ENCODE measurements around the gene IRF9. TPM values are rescaled to one million over a fixed set of nuclear protein-coding genes. Genes with fewer than 3 reads are reported as not detected.

Gene IRF9, protein sequence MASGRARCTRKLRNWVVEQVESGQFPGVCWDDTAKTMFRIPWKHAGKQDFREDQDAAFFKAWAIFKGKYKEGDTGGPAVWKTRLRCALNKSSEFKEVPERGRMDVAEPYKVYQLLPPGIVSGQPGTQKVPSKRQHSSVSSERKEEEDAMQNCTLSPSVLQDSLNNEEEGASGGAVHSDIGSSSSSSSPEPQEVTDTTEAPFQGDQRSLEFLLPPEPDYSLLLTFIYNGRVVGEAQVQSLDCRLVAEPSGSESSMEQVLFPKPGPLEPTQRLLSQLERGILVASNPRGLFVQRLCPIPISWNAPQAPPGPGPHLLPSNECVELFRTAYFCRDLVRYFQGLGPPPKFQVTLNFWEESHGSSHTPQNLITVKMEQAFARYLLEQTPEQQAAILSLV
- 100 to 1,000 TPM; 285 to 286 TPM for total RNA-seq

GRCh38 chr14:24160850-24161804 is at the start of gene IRF9:
TSS of gene IRF9 (plus strand) at chr14:24161265. CDS start at chr14:24162145, 880 bp downstream.
- H3K27ac Mint-ChIP-seq: peak within 1 kb of the TSS; percentile 100
- DNase-seq: peak; percentile 98
- peaks cover 58% of the 10 kb centered on the region for H3K4me1 Mint-ChIP-seq
- H3K27me3 Mint-ChIP-seq: no peaks in the 10 kb centered on the region
- no peaks in the 10 kb centered on the region for H3K9me3 Mint-ChIP-seq
- H3K36me3 Mint-ChIP-seq (ENCODE audit: low read depth): peaks cover 85% of the 10 kb centered on the region
- CTCF ChIA-PET: interaction anchor here (0.7 to 6.2 kb wide), 41 partner anchors 9 to 265 kb away, joined by 3 to 69 read pairs (median 6); partner anchors contain the start of genes CARMIL3, CHMP4A, CIDEB and DCAF11
- peak within 1 kb of the TSS; percentile 93 for H3K4me3 Mint-ChIP-seq
- POLR2A ChIA-PET: interaction anchor here (1.1 to 3.4 kb wide), 6 partner anchors 14 to 81 kb away, joined by 4 to 25 read pairs (median 6); partner anchors contain the start of genes DCAF11, EMC9, NRL and PSME1

- POLR2A ChIA-PET: interaction anchor here (0.8 to 2.3 kb wide), 5 partner anchors 18 to 48 kb away, joined by 3 to 11 read pairs (median 5); partner anchors contain the start of genes EMC9, IRF9, PCK2 and PSME1
- Mint-ChIP-seq H3K9me3 (no peaks in the 10 kb centered on the region), H3K4me3 (peak overlapping the region; percentile 100), H3K4me1 (peaks cover 53% of the 10 kb centered on the region), H3K36me3 (ENCODE audit: low read depth) (peaks cover 33% of the 10 kb centered on the region), H3K27ac (peak overlapping the region; percentile 99), H3K27me3 (no peaks in the 10 kb centered on the region)
- CTCF ChIA-PET: interaction anchor here (0.5 to 2.7 kb wide), 6 partner anchors 19 to 246 kb away, joined by 3 to 23 read pairs (median 6); partner anchors contain the start of gene IRF9
- DNase-seq: no peak
Observed at GRCh38 chr14:24113379-24113800, 47.7 kb upstream of the IRF9 start.

DNA sequence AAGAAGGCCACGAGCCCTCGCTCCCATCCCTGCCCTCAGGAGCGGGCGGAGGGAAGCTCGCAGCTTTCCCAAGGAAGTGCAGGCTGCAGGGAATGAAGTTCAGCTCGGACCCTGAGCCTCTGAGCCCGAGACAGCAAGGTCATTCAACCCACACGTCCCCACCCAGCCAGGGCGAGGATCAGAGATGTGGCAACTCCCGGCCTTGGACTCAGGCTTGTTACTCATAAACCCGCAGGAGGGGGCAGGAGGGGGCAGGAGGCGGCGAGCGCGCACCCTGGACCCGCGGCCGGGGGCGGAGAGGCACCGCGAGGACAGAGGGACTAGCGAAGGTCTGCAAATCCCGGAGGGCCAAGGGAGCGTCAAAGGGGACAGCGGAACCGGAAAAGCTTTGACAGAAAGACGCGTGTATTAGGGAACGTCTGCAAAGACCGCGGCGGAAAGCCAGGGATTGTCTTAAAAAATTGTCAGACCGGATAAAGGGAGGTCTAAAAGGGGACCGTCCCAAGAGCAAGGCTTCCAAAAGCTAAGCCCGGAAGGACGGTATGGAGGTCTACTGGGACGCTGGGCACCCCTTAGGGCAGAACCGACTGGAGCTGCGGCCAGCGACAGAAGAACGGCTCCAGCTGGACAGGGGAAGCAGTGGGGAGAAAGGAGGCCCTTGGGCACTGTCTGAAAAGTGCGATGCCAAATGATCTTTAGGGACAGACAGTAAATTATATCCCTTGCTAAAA is 47.1 kb upstream of the IRF9 start:
- Mint-ChIP-seq H3K27me3 (no peaks in the 10 kb centered on the region), H3K4me1 (peaks cover 53% of the 10 kb centered on the region), H3K36me3 (ENCODE audit: low read depth) (peaks cover 39% of the 10 kb centered on the region), H3K4me3 (peak overlapping the region; percentile 100), H3K27ac (peak overlapping the region; percentile 99), H3K9me3 (no peaks in the 10 kb centered on the region)
- POLR2A ChIA-PET: interaction anchor here (0.5 to 2.3 kb wide), 11 partner anchors 19 to 129 kb away, joined by 3 to 11 read pairs (median 5); partner anchors contain the start of genes CHMP4A, EMC9, IRF9 and PCK2
- CTCF ChIA-PET: interaction anchor here (0.5 to 3.2 kb wide), 20 partner anchors 12 to 318 kb away, joined by 3 to 23 read pairs (median 6); partner anchors contain the start of genes DHRS4, EMC9, IPO4 and IRF9
- peak; percentile 89 for DNase-seq

DNA sequence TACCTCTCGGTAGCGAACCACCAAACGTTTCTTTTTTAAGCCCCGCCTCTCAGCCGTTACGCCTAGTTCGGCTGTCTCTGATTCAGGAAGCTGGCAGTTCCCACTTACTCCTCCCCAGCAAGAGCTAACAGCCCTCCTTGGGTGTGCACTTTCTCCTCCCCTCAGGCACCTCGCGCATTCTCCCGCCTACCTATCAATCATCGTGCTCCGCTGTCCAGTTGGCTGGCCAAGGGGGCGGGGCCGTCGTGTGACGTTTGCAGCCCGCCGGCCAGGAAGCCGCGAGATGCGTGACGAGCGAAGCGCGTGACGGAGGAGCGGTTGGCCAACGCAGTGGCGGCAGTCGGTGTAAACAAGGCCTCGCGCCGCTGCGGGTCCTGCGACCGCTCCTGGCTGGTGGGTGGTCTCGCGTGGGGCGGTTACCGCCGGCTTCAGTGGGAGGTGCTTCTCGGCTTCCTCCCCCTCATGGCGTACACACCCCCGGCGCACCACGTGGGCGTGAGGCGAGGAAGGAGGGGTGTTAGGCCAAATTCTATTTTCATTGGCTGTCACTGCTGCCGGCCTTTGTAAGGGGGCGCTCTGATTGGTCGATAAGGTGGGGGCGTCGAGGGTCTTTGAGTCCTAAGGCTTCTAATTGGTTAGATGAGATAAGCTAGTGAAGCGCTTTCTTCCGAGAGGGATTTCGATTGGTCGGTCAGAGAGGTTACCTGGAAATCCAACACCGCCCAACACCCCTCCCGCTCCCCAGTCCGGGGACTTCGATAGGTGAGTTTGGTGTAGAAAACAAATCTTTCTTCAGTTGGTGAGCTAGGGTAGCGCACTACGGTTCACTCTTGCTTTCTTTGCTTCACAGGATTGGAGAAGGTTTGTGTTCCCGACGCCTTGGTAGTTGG is 46.3 kb upstream of the IRF9 start, which contains the start of the genes DCAF11 and NRL:
DCAF11 (plus strand) TSS at position 246 of the 890 bp plus-strand sequence. CDS start 818 bp downstream, outside the sequence.
NRL (minus strand) TSS at position 418 of the 890 bp plus-strand sequence. CDS start 32,101 bp downstream, outside the sequence.
- H3K4me1 Mint-ChIP-seq: peaks cover 51% of the 10 kb centered on the region

GRCh38 chr14:24115422-24116127 is 45.5 kb upstream of the IRF9 start:
- POLR2A ChIA-PET: interaction anchor here (0.5 to 2.3 kb wide), 5 partner anchors 9 to 46 kb away, joined by 3 to 11 read pairs (median 7); partner anchors contain the start of genes IRF9, PCK2, PSME1 and PSME2
- Mint-ChIP-seq H3K4me1 (peaks cover 48% of the 10 kb centered on the region), H3K9me3 (no peaks in the 10 kb centered on the region), H3K27ac (peak overlapping the region; percentile 99), H3K27me3 (no peaks in the 10 kb centered on the region), H3K36me3 (ENCODE audit: low read depth) (peaks cover 51% of the 10 kb centered on the region), H3K4me3 (peak overlapping the region; percentile 100)
- no peak for DNase-seq
- CTCF ChIA-PET: interaction anchor here (0.7 to 3.2 kb wide), 19 partner anchors 11 to 763 kb away, joined by 3 to 23 read pairs (median 6); partner anchors contain the start of genes DHRS4, EMC9, IPO4 and IRF9

More for the DNA sequence above, 46.3 kb upstream of the IRF9 start, which contains the start of the genes DCAF11 and NRL:
- POLR2A ChIA-PET: interaction anchor here (0.5 to 2.3 kb wide), 12 partner anchors 8 to 315 kb away, joined by 3 to 11 read pairs (median 4); partner anchors contain the start of genes CHMP4A, IRF9, KHNYN and PCK2
- Mint-ChIP-seq H3K36me3 (ENCODE audit: low read depth) (peaks cover 47% of the 10 kb centered on the region), H3K27me3 (no peaks in the 10 kb centered on the region), H3K4me3 (peak within 1 kb of the TSS; percentile 100), H3K9me3 (no peaks in the 10 kb centered on the region), H3K27ac (peak within 1 kb of the TSS; percentile 99)
- CTCF ChIA-PET: interaction anchor here (1.0 to 3.2 kb wide), 20 partner anchors 12 to 762 kb away, joined by 3 to 23 read pairs (median 6); partner anchors contain the start of genes DHRS4, EMC9, IPO4 and IRF9
- peak; percentile 99 for DNase-seq

GRCh38 chr14:24116128-24116814 is 44.8 kb upstream of the IRF9 start:
- POLR2A ChIA-PET: no interaction called here

GRCh38 chr14:24117179-24117578 is 43.9 kb upstream of the IRF9 start:
- Mint-ChIP-seq H3K27ac (no peak overlapping the region), H3K36me3 (ENCODE audit: low read depth) (peaks cover 62% of the 10 kb centered on the region), H3K27me3 (no peaks in the 10 kb centered on the region), H3K4me1 (peaks cover 41% of the 10 kb centered on the region), H3K4me3 (no peak overlapping the region), H3K9me3 (no peaks in the 10 kb centered on the region)
- DNase-seq: no peak
- ChIA-PET CTCF (interaction anchor here (0.6 to 2.4 kb wide), 6 partner anchors 8 to 44 kb away, joined by 3 to 12 read pairs (median 4); partner anchors contain the start of gene IRF9), POLR2A (no interaction called here)

More at GRCh38 chr14:24116128-24116814, 44.8 kb upstream of the IRF9 start:
- Mint-ChIP-seq H3K27me3 (no peaks in the 10 kb centered on the region), H3K27ac (peak overlapping the region; percentile 99), H3K4me1 (peaks cover 42% of the 10 kb centered on the region), H3K36me3 (ENCODE audit: low read depth) (peaks cover 58% of the 10 kb centered on the region), H3K4me3 (peak overlapping the region; percentile 100), H3K9me3 (no peaks in the 10 kb centered on the region)
- DNase-seq: no peak
- CTCF ChIA-PET: interaction anchor here (0.7 to 3.2 kb wide), 10 partner anchors 11 to 385 kb away, joined by 3 to 16 read pairs (median 5); partner anchors contain the start of genes EMC9, IPO4, IRF9 and PSME1

GRCh38 chr14:24119691-24120090 is 41.4 kb upstream of the IRF9 start:
- CTCF ChIA-PET: interaction anchor here (1.5 to 3.2 kb wide), 2 partner anchors 11 to 17 kb away, joined by 5 to 12 read pairs; partner anchors contain the start of gene PSME1
- Mint-ChIP-seq H3K4me1 (peaks cover 40% of the 10 kb centered on the region), H3K27ac (no peak overlapping the region), H3K4me3 (no peak overlapping the region), H3K36me3 (ENCODE audit: low read depth) (peaks cover 73% of the 10 kb centered on the region), H3K9me3 (no peaks in the 10 kb centered on the region), H3K27me3 (no peaks in the 10 kb centered on the region)
- POLR2A ChIA-PET: no interaction called here
- DNase-seq: no peak

GRCh38 chr14:24121210-24121609 is 39.9 kb upstream of the IRF9 start:
- Mint-ChIP-seq H3K27ac (no peak overlapping the region), H3K36me3 (ENCODE audit: low read depth) (peaks cover 63% of the 10 kb centered on the region), H3K9me3 (no peaks in the 10 kb centered on the region), H3K4me3 (no peak overlapping the region), H3K27me3 (no peaks in the 10 kb centered on the region), H3K4me1 (peaks cover 29% of the 10 kb centered on the region)
- POLR2A ChIA-PET: no interaction called here
- CTCF ChIA-PET: interaction anchor here (1.2 kb wide), 1 partner anchor 12 kb away, joined by 4 read pairs; no protein-coding TSS in a partner anchor
- DNase-seq: no peak

Data from activated CD4-positive, alpha-beta T cell treated with anti-CD3 and anti-CD28 coated beads, Interleukin-2, amount 10 ng/mL, durations not matched to agents 7 days and 5 days (primary cell).